Measurements from ENCODE around the gene CHST1. TPM values are rescaled to one million over a fixed set of nuclear protein-coding genes. Genes with fewer than 3 reads are reported as not detected.

CHST1 gene
- total and polyA plus RNA-seq, 10 of the 15 experiments (the other 5 are each of a cell fraction or from before 2014, with no cell fraction given): not detected

- Histone ChIP-seq H2AFZ (ENCODE audit: control insufficient read depth, low read depth, low read length) (no peak overlapping the region), H3K27me3 (replicated peaks in 1 of 2; ENCODE audit: control insufficient read depth in 2 of 2, insufficient read depth in 2 of 2, low read length in 1 of 2) (peaks cover 0 to 3% of the 10 kb centered on the region in 2 experiments; a peak in 3 of 4 replicates), H3K36me3 (ENCODE audit: control insufficient read depth in 2 of 2, insufficient read depth in 2 of 2, low read length in 1 of 2) (no peaks in the 10 kb centered on the region), H3K27ac (ENCODE audit: control insufficient read depth, insufficient read depth) (no peak overlapping the region), H3K4me1 (ENCODE audit: control insufficient read depth, insufficient read depth, low read length) (no peaks in the 10 kb centered on the region), H3K79me2 (ENCODE audit: control insufficient read depth, insufficient read depth, low read length) (no peaks in the 10 kb centered on the region), H3K4me2 (ENCODE audit: control insufficient read depth, insufficient read depth) (no peak overlapping the region), H3K9ac (ENCODE audit: control insufficient read depth, insufficient read depth, low read length) (no peak overlapping the region), H3K9me3 (replicated peaks; ENCODE audit: control insufficient read depth, insufficient read depth, low read length) (no peaks in the 10 kb centered on the region), H3K4me3 (no peak overlapping the region), H4K20me1 (ENCODE audit: control insufficient read depth, insufficient read depth) (no peaks in the 10 kb centered on the region)
- SMC1A ChIA-PET (ENCODE audit: uncharacterized antibody, unreplicated experiment): no interaction called here
- DNase-seq (ENCODE audit: low read depth, low spot score): no peak
- in situ Hi-C loops (cut with MboI): no loop called here
- CTCF ChIA-PET: no interaction called here
- intact Hi-C loops (cut with micrococcal nuclease; ENCODE audit: unreplicated experiment): no loop called here
- no peak for ATAC-seq
- POLR2A ChIA-PET: no interaction called here
- FAIRE-seq: no peak
- RAD21 ChIA-PET (ENCODE audit: unreplicated experiment): no interaction called here
- no TSS peak for BruUV-seq (replicated peaks)
- TF ChIP-seq FOS (IDR thresholded peaks at IDR 0.05; ENCODE audit: borderline replicate concordance, extremely low read depth, insufficient read length) (no peak), YY1 (IDR thresholded peaks at IDR 0.05; ENCODE audit: low read depth, low read length) (no peak), MAX (IDR thresholded peaks at IDR 0.05; ENCODE audit: low read depth, low read length) (no peak), PML (IDR thresholded peaks at IDR 0.05; ENCODE audit: low read length) (no peak), PAX8 (IDR thresholded peaks at IDR 0.05) (no peak), CEBPZ (IDR thresholded peaks at IDR 0.05; ENCODE audit: low read depth, low read length) (no peak), ZNF622 (IDR thresholded peaks at IDR 0.05) (no peak), WRNIP1 (IDR thresholded peaks at IDR 0.05; ENCODE audit: borderline replicate concordance, low read depth, low read length) (no peak), SPI1 (IDR thresholded peaks at IDR 0.05; ENCODE audit: borderline replicate concordance, insufficient read depth, low read depth, low read length) (no peak), SREBF2 (IDR thresholded peaks at IDR 0.05; ENCODE audit: low read length) (no peak), BCLAF1 (IDR thresholded peaks at IDR 0.05) (no peak), ETV6 (conservative IDR thresholded peaks at IDR 0.05 in 1 of 2, IDR thresholded peaks at IDR 0.05 in 1 of 2; ENCODE audit: borderline replicate concordance in 1 of 2, low read depth in 1 of 2) (no peak), SMAD1 (IDR thresholded peaks at IDR 0.05; ENCODE audit: low read depth, partially characterized antibody) (no peak), E2F8 (IDR thresholded peaks at IDR 0.05; ENCODE audit: low read depth, partially characterized antibody) (no peak), TAF1 (IDR thresholded peaks at IDR 0.05; ENCODE audit: borderline replicate concordance, low read depth, low read length) (no peak), POLR2AphosphoS5 (IDR thresholded peaks at IDR 0.05; ENCODE audit: low read length) (no peak)
- 38% methylated on average over 6 of the region's 6 CpGs for WGBS (ENCODE audit: insufficient coverage, insufficient replicate concordance, low lambda C conversion rate, missing lambda C conversion rate)
Measured at GRCh38 chr11:45687836-45688235, 22.4 kb upstream of the CHST1 start.
